Measurements from ENCODE around the gene CENPM. TPM values are rescaled to one million over a fixed set of nuclear protein-coding genes. Genes with fewer than 3 reads are reported as not detected.
"Not testable (repeated sequence)": the region's sequence is repeated elsewhere in the genome, so short reads cannot be mapped to it uniquely, and the experiment has no call there.

CENPM gene
- total RNA-seq, 1 donor from 2014 or later, result not detected

DNA sequence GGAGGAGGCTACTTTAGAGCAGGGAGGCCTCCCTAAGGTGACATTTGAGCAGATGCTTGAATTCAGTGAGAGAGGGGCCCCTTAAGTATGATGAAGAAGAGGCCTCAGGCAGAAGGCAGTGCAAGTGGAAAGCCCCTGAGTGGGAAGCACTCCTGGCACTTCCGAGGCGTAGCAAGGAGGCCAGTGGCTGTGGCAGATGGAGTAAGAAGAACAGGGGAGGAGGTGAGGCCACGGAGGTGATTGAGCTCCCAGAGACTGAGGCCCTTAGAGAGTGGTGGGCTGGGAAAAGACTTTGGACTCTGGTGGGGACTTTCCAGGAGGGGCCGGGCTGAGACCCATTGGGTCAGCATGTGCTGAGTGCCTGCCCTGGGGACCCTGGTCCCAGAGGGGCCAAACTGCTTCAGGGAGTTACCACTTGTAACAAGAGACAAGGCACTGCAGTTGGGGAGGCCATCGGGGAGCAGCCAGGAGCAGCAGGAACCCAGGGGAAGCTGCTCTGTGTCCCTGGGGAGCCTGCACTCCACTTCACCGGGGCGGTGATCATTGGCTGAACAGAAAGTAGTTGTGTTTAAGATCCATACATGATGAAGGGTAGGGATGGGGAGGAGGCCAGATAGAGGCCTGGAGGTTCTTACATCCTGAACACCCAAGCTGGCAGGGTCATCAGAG is 2.5 kb upstream of the CENPM start:
- Histone ChIP-seq H3K9me3 (no peaks in the 10 kb centered on the region), H3K27me3 (no peaks in the 10 kb centered on the region), H3K36me3 (no peaks in the 10 kb centered on the region), H3K4me1 (peaks cover 0 to 8% of the 10 kb centered on the region in 2 donors), H3K4me3 (no peak overlapping the region), H3K27ac (no peak overlapping the region)
- intact Hi-C loops (cut with DNase I), result loop anchor here (5.0 kb wide), 1 partner anchor 123 kb away; the partner anchor contains the start of genes NAGA and PHETA2
- DNase-seq (ENCODE audit: low spot score in 2 of 2), result no peak
- TF ChIP-seq, protein P1, sequence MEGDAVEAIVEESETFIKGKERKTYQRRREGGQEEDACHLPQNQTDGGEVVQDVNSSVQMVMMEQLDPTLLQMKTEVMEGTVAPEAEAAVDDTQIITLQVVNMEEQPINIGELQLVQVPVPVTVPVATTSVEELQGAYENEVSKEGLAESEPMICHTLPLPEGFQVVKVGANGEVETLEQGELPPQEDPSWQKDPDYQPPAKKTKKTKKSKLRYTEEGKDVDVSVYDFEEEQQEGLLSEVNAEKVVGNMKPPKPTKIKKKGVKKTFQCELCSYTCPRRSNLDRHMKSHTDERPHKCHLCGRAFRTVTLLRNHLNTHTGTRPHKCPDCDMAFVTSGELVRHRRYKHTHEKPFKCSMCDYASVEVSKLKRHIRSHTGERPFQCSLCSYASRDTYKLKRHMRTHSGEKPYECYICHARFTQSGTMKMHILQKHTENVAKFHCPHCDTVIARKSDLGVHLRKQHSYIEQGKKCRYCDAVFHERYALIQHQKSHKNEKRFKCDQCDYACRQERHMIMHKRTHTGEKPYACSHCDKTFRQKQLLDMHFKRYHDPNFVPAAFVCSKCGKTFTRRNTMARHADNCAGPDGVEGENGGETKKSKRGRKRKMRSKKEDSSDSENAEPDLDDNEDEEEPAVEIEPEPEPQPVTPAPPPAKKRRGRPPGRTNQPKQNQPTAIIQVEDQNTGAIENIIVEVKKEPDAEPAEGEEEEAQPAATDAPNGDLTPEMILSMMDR (IDR thresholded peaks at IDR 0.05), result no peak

DNA sequence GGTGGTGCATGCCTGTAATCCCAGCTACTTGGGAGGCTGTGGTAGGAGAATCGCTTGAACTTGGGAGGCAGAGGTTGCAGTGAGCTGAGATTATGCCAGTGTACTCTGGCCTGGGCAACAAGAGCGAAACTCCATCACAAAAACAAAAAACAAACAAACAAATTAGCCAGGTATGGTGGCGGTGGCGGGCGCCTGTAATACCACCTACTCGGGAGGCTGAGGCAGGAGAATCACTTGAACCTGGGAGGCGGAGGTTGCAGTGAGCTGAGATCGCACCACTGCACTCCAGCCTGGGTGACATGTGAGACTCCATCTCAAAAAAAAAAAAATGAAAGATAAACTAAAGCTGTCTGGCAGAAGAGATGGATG is 2.0 kb upstream of the CENPM start:
- H3K4me1 ChIP-seq; H3K9me3 ChIP-seq; H3K36me3 ChIP-seq; H3K4me3 ChIP-seq; H3K27me3 ChIP-seq; DNase-seq (ENCODE audit: low spot score in 2 of 2); H3K27ac ChIP-seq: not testable (repeated sequence)
- intact Hi-C loops (cut with DNase I), result loop anchor here (5.0 kb wide), 1 partner anchor 123 kb away; the partner anchor contains the start of genes NAGA and PHETA2

DNA sequence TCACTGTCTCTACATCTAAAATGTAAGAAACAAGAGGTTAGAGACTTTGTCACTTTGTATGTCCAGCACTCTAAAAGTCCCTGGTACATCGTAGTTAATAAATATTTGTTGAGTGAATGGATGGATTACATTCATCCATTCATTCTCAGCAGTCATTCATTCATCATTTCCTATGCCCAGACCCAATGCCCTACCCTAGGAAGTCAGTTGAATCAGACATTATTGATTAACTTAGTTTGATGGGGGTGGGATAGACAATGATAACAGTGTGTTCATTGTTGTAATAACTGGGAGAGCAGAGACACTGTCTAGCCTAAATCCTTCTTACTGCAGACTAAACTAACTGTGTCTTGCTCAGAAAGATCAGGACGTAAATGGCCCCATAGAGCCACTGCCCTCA is 1.2 kb upstream of the CENPM start:
- DNase-seq (ENCODE audit: low spot score in 2 of 2), result no peak
- H3K27ac ChIP-seq, result no peak overlapping the region
- TF ChIP-seq, protein P1 (IDR thresholded peaks at IDR 0.05), result no peak

DNA sequence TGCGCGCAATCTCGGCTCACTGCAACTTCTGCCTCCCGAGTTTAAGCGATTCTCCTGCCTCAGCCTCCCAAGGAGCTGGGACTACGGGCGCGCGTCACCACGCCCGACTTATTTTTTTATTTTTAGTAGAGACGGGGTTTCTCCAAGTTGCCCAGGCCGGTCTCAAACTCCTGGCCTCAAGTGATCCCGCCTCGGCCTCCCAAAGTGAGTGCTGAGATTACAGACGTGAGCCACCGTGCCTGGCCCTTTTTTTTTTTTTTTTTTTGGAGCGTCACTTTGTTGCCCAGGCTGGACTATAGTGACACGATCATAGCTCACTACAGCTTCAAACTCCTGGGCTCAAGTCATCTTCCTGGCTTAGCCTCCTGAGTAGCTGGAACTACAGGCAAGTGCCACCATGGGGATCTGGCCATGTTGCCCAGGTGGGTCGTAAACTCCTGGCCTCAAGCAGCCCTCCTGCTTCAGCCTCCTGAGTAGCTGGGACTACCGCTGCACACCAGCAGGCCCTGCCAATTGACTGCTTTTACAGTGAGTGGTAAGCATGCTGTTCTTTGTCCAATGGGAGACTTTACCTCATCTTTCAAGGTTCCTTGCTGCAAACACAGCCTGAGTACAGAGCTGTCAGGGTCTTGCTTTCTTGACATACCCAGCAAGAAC is 600 bp upstream of the CENPM start:
- Histone ChIP-seq H3K27me3 (no peaks in the 10 kb centered on the region), H3K36me3 (no peaks in the 10 kb centered on the region), H3K9me3 (no peaks in the 10 kb centered on the region), H3K4me3 (peak overlapping the region; percentile 64 to 75), H3K27ac (no peak overlapping the region), H3K4me1 (peaks cover 0 to 8% of the 10 kb centered on the region in 2 donors)
- TF ChIP-seq, protein P1 (IDR thresholded peaks at IDR 0.05), result no peak
- no peak for DNase-seq (ENCODE audit: low spot score in 2 of 2)
- intact Hi-C loops (cut with DNase I), result loop anchor here (2.0 to 5.0 kb wide), 3 partner anchors 115 to 259 kb away; partner anchors contain the start of genes NAGA, PHETA2, SNU13 and SREBF2

More for the DNA sequence above, 1.2 kb upstream of the CENPM start:
- no peaks in the 10 kb centered on the region for H3K27me3 ChIP-seq
- H3K36me3 ChIP-seq, result no peaks in the 10 kb centered on the region
- intact Hi-C loops (cut with DNase I), result loop anchor here (5.0 kb wide), 1 partner anchor 124 kb away; the partner anchor contains the start of genes NAGA and PHETA2
- peaks cover 0 to 8% of the 10 kb centered on the region in 2 donors for H3K4me1 ChIP-seq
- no peaks in the 10 kb centered on the region for H3K9me3 ChIP-seq
- H3K4me3 ChIP-seq, result no peak overlapping the region

- H3K36me3 ChIP-seq, result no peaks in the 10 kb centered on the region
- no peak overlapping the region for H3K4me3 ChIP-seq
- no peak overlapping the region for H3K27ac ChIP-seq
- peaks cover 0 to 11% of the 10 kb centered on the region in 2 donors for H3K4me1 ChIP-seq
- intact Hi-C loops (cut with DNase I), result no loop called here
- TF ChIP-seq, protein P1 (IDR thresholded peaks at IDR 0.05), result no peak
- no peaks in the 10 kb centered on the region for H3K9me3 ChIP-seq
- no peaks in the 10 kb centered on the region for H3K27me3 ChIP-seq
- DNase-seq (ENCODE audit: low spot score in 2 of 2), result no peak
Observed at GRCh38 chr22:41943661-41944209, 3.2 kb downstream of the CENPM start.

All from ascending aorta (tissue), 2 donors.